ENCODE results near the gene PGM2. TPM values are rescaled to one million over a fixed set of nuclear protein-coding genes. Genes with fewer than 3 reads are reported as not detected.
"Not testable (repeated sequence)": the region's sequence is repeated elsewhere in the genome, so short reads cannot be mapped to it uniquely, and the experiment has no call there.

Gene PGM2
- 13.1 TPM for total RNA-seq
- long read RNA-seq, partial matches to known transcripts, result 2 of 5 reads
- long read RNA-seq, other reads (novel, unspliced or antisense), result 0 of 5 reads

DNA sequence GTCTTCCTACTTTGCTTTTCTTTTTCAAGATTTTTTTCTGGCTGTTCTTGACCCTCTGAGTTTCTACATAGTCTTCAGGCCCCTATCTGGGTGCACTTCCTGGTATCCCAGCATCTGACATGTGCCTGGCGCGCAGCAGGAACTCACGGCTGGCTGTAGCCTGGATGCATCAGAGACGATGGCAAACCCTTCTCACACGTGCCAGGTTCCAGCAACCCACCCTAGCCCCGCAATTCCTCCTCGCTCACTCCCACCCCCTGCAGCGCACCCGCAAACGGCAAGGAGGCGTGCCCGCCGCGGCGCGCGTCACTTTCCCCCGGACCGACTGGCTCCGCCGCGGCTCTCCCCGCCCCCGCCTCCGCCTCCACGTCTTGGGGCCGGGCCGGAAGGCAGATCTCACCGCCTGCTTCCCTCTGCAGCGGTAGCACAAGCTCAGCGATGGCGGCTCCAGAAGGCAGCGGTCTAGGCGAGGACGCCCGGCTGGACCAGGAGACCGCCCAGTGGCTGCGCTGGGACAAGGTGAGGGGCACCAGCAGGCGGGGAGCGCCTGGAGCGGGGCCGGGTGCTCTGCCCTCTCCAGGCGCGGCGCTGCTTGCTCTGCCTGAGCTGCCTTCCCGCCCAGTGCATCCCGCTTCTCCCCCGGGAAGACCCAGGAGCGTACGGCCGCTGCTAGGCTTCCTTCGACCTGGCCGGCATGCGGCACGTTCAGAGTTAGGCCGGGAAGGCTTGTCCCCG is at the start of gene PGM2:
TSS of gene PGM2 (plus strand) at position 392 of the 735 bp plus-strand sequence. CDS start at position 439, 47 bp downstream.
- peak; percentile 97 for ATAC-seq

DNA sequence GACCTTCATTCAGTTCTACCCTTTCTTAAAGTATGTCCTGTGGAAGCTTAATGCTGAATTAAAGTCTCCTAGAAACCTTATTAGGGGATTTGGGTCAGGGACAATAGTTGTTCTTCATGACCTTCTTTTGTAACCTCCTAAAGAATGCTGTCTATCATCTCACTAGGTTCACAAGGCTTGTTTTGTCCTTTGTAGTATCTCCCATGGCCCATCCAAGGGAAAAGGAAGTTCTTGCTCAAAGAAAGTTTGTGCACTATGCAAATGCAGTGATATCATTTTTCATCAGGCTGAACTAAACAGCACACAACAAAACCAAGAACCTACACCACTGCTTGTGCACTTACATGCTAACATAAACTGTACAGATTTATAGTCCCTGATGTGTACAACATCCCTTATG is 46.6 kb upstream of the PGM2 start:
- ATAC-seq (no peak), DNase-seq (ENCODE audit: missing footprints) (no peak)
- intact Hi-C loops (cut with DNase I), result no loop called here

More for the DNA sequence above, at the start of gene PGM2:
- intact Hi-C loops (cut with DNase I), result loop anchor here (2.0 to 5.0 kb wide), 2 partner anchors 58 to 151 kb away; no protein-coding TSS in a partner anchor
- DNase-seq (ENCODE audit: missing footprints), result peak; percentile 97

DNA sequence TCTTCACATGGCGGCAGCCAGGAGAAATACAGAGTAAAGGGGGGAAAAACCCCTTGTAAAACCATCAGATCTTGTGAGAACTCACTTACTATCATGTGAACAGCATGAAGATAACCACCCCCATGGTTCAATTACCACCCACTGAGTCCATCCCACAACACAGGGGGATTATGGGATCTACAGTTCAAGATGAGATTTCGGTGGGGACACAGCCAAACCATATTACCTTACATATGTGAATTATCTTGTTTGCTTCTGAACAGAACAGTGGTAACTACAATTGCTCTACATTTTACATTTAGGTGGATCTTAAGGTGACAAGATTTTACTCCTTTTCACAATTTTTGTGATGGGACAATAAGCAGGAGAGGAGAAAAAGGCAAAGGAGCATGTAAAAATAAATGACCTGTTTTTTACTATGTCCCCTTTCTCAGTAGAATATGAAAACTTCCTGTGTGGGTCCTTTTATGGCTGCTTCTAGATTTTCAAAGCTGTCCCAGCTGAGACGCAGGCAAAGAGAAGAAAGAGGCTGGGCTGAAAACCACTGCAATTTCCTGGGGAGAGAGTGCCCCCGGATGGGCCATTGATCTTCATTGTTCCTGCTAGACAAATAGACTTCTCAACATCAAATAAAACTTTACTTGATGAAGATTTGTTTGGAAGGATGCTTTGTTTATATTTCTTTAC is 45.9 kb upstream of the PGM2 start:
- intact Hi-C loops (cut with DNase I), result no loop called here
- DNase-seq (ENCODE audit: missing footprints), result no peak
- peak; percentile 54 for ATAC-seq

DNA sequence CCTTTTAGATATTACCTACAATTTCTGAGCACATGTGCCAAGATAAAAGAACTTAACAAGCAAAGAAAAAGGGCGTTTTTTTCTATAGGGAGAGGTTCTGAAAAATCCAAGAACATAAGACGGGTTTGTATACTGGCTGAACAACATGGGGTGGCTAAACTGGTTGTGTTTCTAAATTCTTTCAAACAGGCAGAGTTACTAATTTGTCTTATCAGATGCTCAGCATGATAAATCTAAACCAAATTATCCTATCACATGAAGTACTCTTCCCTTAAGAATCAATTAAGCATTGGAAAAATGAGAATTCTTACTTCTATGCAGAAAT is 45.4 kb upstream of the PGM2 start:
- intact Hi-C loops (cut with DNase I), result no loop called here
- no peak for DNase-seq (ENCODE audit: missing footprints)
- ATAC-seq, result no peak

DNA sequence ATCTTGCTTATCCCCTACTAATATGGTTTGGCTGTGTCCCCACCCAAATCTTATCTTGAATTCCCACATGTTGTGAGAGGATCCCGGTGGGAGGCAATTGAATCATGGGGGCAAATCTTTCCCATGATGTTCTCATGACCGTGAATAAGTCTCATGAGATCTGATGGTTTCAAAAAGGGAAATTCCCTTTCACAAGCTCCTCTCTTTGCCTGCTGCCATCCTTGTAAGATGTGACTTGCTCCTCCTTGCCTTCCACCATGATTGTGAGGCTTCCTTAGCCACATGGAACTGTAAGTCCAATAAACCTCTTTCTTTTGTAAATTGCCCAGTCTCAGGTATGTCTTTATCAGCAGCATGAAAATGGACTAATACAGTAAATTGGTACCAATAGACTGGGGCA is 40.2 kb upstream of the PGM2 start:
- ATAC-seq; intact Hi-C loops (cut with DNase I); DNase-seq (ENCODE audit: missing footprints): not testable (repeated sequence)

DNA sequence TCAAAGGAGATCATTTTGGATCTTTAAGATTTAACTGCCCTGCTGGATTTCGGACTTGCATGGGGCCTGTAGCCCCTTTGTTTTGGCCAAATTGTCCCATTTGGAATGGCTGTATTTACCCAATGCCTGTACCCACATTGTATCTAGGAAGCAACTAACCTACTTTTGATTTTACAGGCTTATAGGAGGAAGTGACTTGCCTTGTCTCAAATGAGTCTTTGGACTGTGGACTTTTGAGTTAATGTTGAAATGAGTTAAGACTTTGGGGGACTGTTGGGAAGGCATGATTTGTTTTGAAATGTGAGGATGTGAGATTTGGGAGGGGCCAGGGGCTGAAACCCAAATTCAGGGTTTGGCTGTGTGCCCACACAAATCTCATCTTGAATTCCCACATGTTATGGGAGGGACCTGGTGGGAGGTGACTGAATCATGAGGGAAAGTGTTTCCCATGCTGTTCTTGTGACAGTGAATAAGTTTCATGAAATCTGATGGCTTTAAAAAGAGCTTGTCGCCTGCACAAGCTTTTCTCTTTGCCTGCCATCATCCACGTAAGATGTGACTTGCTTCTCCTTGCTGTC is 38.5 kb upstream of the PGM2 start:
- DNase-seq (ENCODE audit: missing footprints); intact Hi-C loops (cut with DNase I); ATAC-seq: not testable (repeated sequence)

DNA sequence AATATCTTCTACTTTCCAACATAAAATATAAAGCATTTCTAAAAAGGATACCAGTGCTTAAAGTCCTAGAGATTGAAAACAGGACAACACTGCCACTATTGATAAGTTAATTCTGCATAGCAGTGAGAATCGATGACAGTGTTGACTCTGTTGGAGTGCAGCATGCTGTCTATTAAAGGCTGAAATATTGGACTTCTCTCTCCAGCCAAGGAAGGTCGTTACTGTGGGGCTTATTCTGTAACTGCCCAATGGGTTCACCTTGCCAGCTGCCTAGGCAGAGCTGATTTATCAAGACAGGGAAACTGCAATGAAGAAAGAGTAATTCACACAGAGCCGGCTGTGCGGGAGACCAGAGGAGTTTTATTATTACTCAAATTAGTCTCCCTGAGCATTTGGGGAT is 37.7 kb upstream of the PGM2 start:
- intact Hi-C loops (cut with DNase I), result no loop called here
- ATAC-seq (no peak), DNase-seq (ENCODE audit: missing footprints) (no peak)

DNA sequence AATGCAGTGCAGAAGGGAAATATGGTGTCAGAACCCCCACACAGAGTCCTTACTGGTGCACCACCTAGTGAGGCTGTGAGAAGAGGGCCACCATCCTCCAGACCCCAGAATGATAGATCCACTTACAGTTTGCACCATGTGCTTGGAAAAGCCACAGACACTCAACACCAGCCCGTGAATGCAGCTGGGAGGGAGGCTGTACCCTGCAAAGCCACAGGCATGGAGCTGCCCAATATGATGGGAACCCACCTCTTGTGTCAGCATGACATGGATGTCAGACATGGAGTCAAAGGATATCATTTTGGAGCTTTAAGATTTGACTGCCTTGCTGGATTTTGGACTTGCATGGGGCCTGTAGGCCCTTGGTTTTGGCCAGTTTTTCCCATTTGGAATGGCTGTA is 34.2 kb upstream of the PGM2 start:
- ATAC-seq, result no peak
- DNase-seq (ENCODE audit: missing footprints), result no peak
- intact Hi-C loops (cut with DNase I), result loop anchor here (10.0 kb wide), 1 partner anchor 337 kb away; a partner anchor contains a TSS

DNA sequence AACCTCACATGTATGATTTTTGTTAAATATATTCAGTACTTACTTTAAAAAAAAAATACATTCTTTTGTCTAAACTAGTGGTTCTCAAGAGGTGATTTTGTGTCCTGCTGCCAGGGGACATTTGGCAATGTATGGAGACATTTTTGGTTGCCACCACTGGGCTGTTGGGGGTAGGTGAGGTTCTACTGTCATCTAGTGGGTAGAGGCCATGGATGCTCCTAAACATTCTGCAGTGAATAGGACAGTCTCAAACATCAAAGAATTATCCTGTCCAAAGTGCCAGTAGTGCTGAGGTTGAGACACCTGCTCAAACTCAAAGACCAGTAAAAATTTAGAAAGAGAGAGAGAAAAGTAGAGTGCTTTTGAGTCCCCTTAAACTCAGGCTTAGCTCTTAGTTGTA is 32.9 kb upstream of the PGM2 start:
- intact Hi-C loops (cut with DNase I), result loop anchor here (10.0 kb wide), 1 partner anchor 339 kb away; a partner anchor contains a TSS

DNA sequence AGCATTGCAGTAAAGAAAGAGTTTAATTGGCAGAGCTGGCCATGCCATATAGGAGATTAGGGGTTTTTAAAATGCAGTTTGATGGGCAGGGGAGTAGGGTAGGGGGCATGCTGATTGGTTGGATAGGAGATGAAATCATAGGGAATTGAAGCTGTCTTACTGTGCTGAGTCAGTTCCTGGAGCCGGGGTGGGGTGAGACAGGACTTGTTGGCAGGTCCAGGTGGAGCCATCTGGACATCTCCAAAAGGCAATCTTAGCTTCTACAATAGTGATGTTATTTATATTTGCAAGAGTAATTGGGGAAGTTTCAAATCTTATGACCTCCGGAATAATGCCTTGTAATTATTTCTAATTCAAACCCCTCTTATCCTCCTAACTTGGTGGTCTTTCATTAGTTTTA is 32.4 kb upstream of the PGM2 start:
- ATAC-seq (no peak), DNase-seq (ENCODE audit: missing footprints) (no peak)
- intact Hi-C loops (cut with DNase I), result loop anchor here (2.0 to 10.0 kb wide), 2 partner anchors 191 to 339 kb away; a partner anchor contains a TSS

More for the DNA sequence above, 32.9 kb upstream of the PGM2 start:
- DNase-seq (ENCODE audit: missing footprints) (no peak), ATAC-seq (peak; percentile 82)

DNA sequence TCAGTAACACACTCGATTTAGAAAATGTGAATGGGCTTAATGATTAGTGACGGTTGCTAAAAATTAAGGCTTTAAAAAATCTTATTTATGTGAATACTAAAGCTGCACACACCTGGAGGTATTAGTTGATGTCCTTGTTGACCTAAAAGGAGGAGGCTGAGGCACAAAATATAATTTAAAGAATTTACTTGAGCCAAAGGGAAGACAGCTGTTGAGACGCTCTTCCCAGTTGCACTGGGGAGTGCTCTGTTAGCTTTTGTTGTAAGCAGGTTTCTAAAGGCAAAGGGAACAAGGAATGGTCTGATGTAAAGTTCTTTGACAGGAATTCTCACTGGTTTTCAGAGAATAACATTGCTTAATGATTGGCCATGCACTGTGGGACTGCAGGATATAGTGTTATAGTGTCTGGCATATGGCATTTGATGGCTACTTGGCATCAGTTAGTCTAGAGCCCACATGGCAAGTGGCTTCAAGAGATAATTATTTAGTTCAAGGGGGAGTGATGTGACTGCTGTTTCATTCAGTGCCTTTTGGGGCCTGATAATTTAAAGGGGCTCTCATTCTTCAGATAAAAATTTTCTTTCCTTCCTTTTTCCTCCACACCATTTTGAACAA is 30.8 kb upstream of the PGM2 start:
- DNase-seq (ENCODE audit: missing footprints) (no peak), ATAC-seq (no peak)
- intact Hi-C loops (cut with DNase I), result loop anchor here (2.0 to 10.0 kb wide), 3 partner anchors 108 to 341 kb away; partner anchors contain the start of gene RELL1

DNA sequence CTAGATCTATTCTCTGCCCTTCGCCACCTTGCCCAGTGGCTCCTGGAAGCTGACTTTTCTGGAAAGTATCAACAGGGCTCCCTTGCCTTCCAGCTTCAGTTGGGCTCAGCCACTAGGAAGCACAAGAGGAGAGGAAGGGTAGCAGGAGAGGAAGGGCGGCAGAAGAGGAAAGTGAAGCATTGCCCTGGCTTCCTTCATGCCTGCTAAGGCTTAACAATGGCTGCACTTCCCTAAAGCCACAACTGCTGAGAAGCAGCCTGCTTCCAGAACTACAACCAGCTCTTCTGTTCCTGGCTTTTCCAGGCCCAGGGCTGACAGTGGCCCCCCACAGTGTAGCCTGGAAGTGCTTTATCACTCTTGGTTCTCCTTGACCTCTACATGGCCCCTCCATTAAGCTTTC is 29.1 kb upstream of the PGM2 start:
- intact Hi-C loops (cut with DNase I), result loop anchor here (5.0 to 10.0 kb wide), 2 partner anchors 110 to 343 kb away; partner anchors contain the start of gene RELL1
- no peak for DNase-seq (ENCODE audit: missing footprints)
- ATAC-seq, result no peak

DNA sequence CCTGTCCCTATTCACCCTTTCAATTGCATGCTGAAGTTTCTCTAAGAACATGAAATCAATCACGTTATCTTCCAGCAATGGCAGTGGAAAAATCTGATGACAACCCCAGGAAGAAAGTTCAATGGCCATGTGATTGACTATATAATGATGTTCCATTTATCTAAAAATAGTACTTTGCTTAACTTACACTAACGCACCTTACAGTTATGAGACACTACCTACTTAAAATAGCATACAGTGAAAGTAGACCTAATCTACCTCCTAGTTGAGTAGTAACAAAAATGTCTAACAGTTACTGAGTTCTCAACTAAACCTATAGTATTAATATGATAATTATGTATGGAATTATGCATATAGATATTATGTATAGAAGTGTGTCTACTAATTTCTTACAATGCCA is 28.6 kb upstream of the PGM2 start:
- DNase-seq (ENCODE audit: missing footprints), result no peak
- intact Hi-C loops (cut with DNase I), result loop anchor here (5.0 to 10.0 kb wide), 2 partner anchors 111 to 343 kb away; partner anchors contain the start of gene RELL1
- no peak for ATAC-seq

DNA sequence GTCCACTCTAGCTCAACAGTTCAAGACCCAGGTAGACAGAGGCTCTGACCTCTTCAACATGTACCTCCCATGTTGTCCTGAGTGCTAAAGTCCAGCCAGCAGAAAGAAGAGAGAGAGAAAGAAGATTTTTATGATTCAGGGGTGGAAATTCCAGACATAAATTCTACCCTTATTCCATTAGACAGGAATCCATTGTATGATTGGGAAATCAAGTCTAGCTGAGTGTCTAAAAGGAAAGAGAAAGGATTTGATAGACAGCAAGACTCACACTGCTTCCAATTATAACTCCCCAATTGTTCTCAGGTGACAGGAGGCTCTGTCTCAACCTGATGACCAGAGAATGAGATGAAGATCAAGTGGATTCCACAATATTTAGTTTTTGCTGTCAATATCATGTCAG is 27.9 kb upstream of the PGM2 start:
- DNase-seq (ENCODE audit: missing footprints), result no peak
- intact Hi-C loops (cut with DNase I), result loop anchor here (5.0 to 10.0 kb wide), 2 partner anchors 111 to 344 kb away; partner anchors contain the start of gene RELL1
- ATAC-seq, result no peak

DNA sequence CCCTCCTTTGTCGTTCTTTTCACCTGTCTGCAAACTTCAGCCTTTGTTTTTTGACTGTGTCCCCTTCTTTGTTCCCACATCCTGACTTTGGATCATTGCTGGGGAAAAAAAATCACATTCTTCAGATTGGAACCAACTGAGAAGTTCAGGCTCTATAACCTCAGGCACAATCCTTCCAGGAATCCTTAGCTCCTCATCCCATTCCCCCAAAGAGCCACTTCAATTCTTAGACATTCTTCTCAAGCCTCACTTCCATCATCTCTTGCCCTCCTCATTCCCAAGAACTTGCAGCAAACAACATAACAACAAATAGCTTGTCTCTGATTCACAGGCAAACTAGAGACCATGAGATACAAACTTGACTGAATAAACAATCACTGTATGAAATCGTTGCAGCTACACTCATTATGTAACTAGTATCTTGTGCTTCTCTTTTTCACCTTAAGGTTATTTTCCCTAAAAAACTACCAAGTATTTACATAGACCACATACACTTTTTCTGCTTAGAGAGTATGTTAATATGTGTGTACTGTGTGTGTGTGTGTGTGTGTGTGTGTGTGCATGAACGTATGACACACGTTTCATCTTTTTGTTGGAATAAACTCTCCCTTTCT is 26.4 kb upstream of the PGM2 start:
- ATAC-seq (no peak), DNase-seq (ENCODE audit: missing footprints) (no peak)
- intact Hi-C loops (cut with DNase I), result loop anchor here (5.0 to 10.0 kb wide), 2 partner anchors 113 to 345 kb away; partner anchors contain the start of gene RELL1

DNA sequence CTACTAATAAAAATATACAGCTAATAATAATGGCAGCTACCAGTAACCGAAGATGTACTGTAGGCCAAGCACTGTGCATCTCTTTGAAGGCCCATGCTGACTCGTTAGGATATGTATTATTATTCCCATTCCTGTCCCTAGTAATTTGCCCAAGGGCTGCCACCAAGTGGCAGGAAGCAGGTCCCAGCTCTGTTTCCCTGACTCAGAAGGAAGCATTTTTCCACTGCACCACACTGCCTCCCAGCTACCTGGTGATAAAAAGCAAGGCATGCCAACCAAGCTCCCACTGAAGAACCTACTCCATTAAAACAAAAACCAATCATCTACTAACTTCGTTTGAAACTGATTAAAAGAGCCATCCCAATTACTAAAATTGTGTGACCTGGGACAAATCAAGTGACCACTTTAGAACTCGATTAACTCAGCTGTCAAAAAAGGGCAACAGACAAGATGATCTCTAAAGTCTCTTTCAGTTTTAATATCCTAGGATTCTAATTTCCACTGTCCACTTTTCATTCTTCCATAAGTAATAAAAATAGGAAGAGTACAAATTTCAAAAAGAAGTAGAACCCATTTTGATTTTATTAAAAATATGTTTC is 24.3 kb upstream of the PGM2 start:
- no peak for DNase-seq (ENCODE audit: missing footprints)
- intact Hi-C loops (cut with DNase I), result loop anchor here (2.0 kb wide), 1 partner anchor 89 kb away; the partner anchor contains the start of gene TBC1D1
- peak; percentile 83 for ATAC-seq

DNA sequence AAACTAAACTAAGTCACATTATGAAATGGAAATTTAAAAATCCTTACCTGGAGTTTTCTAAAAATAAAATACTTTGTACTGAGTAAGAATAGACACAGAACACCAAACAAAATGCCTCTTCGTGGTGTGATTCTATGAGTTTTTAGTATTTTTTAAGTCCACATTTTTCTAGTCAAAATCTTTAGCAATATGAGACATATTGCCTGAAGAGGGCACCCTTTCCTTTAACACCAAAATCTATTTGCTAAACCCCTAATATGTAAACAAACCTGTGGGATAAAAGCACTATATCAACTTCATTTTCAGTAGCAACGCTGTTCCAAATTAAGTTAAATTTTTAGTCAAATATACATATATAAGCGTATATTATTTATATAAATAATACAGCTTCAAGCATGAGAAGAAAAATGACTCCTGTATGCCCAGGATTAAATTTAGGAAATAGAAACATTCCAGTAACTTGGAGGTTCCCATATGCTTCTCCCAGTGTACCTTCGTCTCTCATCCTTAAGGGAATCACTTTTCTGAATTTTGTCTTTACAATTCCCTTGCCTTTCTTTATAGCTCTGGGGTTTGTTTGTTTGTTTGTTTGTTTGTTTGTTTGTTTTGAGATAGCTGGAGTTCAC is 23.0 kb upstream of the PGM2 start:
- intact Hi-C loops (cut with DNase I), result loop anchor here (1.0 to 2.0 kb wide), 2 partner anchors 87 to 232 kb away; partner anchors contain the start of gene TBC1D1
- DNase-seq (ENCODE audit: missing footprints), result no peak
- no peak for ATAC-seq

Data from Right ventricle myocardium inferior (tissue), 1 donor.